Mesenteric fat pad (tissue), 1 donor: ENCODE measurements around the gene PLPP4. TPM values are rescaled to one million over a fixed set of nuclear protein-coding genes. Genes with fewer than 3 reads are reported as not detected.

Experiments used
- DNase-seq: peaks from one replicate; pipeline ENCODE4 v3.0.0-alpha.2; 2020; ENCODE audit warnings: low spot score
- total RNA-seq: library from RNA; stranded (reverse); fragmentation: NEBNext Ultra II Directional; extraction: Animal tissue kit (Norgen Biotek cat#: 25700); gene quantifications from one replicate; pipeline ENCODE4 v1.2.1, GENCODE V29; 2021
- donor health status: DM: yes; HTN: yes; CAD: no.

PLPP4 gene
- total RNA-seq, 1 donor from 2014 or later, result not detected

GRCh38 chr10:120607016-120607709, 150.1 kb downstream of the PLPP4 start:
- no peak for DNase-seq

GRCh38 chr10:120607710-120608703, 151.0 kb downstream of the PLPP4 start:
- DNase-seq, result no peak

GRCh38 chr10:120609006-120609405, 152.0 kb downstream of the PLPP4 start:
- DNase-seq, result no peak

GRCh38 chr10:120610791-120611190, 153.8 kb downstream of the PLPP4 start:
- DNase-seq, result no peak

DNA sequence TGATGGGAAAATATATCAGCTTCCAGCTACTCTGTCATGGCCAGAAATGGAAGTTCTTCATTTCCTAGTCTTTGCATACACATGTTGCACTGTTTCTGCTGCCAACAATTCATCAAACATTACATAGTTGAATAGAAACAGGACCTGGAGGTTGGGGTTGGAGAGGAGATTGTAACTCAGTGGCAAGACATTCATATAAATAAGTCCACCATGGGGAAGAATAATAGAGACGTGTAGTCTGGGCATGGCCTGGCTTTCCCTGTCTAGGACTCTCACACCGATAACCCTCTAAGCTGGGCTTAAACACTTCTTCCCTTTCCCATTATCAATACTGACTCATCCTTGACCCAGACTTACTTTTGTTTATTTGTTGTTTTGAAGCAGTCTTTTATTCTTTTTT, 155.7 kb downstream of the PLPP4 start:
- DNase-seq, result no peak

DNA sequence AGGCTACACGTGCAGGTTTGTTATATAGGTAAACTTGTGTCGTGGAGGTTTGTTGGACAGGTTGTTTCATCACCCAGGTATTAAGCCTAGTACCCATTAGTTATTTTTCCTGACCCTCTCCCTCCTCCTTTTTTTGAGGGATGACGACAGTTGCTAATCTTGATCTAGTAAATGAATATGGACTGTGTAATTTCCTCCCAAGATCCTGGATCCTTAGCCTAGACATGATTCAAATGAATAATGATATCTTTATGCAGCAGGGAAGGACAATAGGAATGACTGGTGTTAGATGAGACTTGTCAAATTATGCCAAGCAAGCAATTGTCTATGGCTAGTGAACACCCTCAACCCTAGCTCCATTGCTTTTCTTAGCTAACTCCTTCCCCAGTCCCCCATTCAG, 156.2 kb downstream of the PLPP4 start:
- DNase-seq, result no peak

DNA sequence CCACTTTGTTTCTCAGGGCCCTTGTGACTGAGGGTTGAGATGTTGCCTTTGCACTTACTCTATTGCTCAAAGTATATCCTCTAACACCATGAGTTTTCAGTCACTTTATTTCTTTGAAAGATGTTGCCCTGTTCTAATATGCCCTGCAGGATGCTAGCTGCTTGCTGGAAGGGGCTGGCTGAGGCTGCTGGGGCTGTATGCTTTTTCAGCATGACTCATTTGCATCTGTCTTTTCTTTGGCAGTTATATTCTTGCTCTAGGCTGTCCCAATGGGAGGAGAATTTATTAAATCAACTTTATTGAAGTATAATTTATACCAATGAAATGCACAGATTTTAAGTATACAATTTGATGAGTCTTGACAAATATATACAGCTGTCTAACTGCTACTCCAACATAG, 157.7 kb downstream of the PLPP4 start:
- no peak for DNase-seq

DNA sequence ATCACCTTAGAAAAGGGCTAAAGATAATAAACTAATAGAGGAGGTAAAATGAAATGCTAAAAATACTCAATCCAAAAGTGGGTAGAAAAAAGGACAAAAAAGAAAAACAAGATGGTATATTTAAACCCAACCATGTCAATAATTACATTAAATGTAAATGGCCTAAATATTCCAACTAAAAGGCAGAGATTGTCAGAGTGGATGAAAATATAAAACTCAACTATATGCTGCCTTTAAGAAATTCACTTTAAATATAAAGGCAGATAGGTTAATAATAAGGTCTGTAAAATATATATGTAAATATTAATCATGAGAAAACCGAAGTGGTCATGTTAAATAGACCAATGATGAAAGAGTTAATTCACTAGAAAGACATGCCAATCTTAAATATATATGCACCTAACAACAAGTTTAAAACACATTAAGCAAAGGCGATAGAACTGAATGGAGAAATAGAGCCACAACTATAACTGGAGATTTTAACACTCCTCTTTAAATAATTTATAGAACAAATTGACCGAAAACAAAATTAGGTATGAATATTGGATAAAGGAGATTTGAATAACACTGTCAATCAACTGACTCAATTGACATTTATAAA, 159.4 kb downstream of the PLPP4 start:
- no peak for DNase-seq

DNA sequence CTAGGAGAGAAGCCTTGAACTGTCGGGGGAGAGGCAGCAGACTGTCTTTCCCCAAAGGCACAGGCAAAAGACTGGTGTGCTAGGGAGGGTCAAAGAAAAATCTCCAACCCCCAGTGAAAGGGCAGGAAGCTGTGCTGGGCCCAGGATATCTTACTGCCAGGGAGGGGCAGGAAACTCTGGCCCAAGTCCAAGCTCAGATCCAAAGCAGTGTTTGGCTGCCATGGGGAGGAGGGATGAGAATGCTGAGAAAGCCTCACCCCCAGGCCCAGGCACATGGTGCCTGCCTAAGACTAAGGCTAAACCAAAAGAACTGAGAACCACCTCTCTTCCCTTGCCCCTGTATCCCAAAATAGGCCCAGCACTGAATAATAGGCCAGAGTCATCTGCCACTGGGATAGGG, 171.2 kb downstream of the PLPP4 start:
- DNase-seq, result no peak

GRCh38 chr10:120630266-120630665, 173.2 kb downstream of the PLPP4 start:
- DNase-seq, result no peak

GRCh38 chr10:120632047-120632446, 175.0 kb downstream of the PLPP4 start:
- DNase-seq, result no peak

GRCh38 chr10:120632942-120633341, 175.9 kb downstream of the PLPP4 start:
- DNase-seq, result no peak

GRCh38 chr10:120634659-120635058, 177.6 kb downstream of the PLPP4 start:
- DNase-seq, result no peak
